Measurements from ENCODE around the gene VRK3.

The VRK3 gene

GRCh38 chr19:49954092-49954829, 70.9 kb downstream of the VRK3 start:
- no peak for TF ChIP-seq CTCF (IDR thresholded peaks at IDR 0.05; ENCODE audit: low read depth, low read length)
- in situ Hi-C loops (cut with HindIII; ENCODE audit: low sequenced_read_pairs): no loop called here
- no peak for DNase-seq (ENCODE audit: low read depth, low spot score)
- no peak overlapping the region for H3K4me3 ChIP-seq (ENCODE audit: low read depth, low read length)

GRCh38 chr19:49953416-49953815, 71.8 kb downstream of the VRK3 start:
- in situ Hi-C loops (cut with HindIII; ENCODE audit: low sequenced_read_pairs): no loop called here
- DNase-seq (ENCODE audit: low read depth, low spot score): no peak
- no peak overlapping the region for H3K4me3 ChIP-seq (ENCODE audit: low read depth, low read length)
- TF ChIP-seq CTCF (IDR thresholded peaks at IDR 0.05; ENCODE audit: low read depth, low read length): no peak

GRCh38 chr19:49952906-49953305, 72.3 kb downstream of the VRK3 start:
- no peak overlapping the region for H3K4me3 ChIP-seq (ENCODE audit: low read depth, low read length)
- TF ChIP-seq CTCF (IDR thresholded peaks at IDR 0.05; ENCODE audit: low read depth, low read length): no peak
- in situ Hi-C loops (cut with HindIII; ENCODE audit: low sequenced_read_pairs): no loop called here
- DNase-seq (ENCODE audit: low read depth, low spot score): no peak

GRCh38 chr19:49952479-49952836, 72.7 kb downstream of the VRK3 start:
- H3K4me3 ChIP-seq (ENCODE audit: low read depth, low read length): no peak overlapping the region
- no peak for TF ChIP-seq CTCF (IDR thresholded peaks at IDR 0.05; ENCODE audit: low read depth, low read length)
- in situ Hi-C loops (cut with HindIII; ENCODE audit: low sequenced_read_pairs): no loop called here
- no peak for DNase-seq (ENCODE audit: low read depth, low spot score)

GRCh38 chr19:49951806-49952478, 73.2 kb downstream of the VRK3 start:
- no peak for DNase-seq (ENCODE audit: low read depth, low spot score)
- H3K4me3 ChIP-seq (ENCODE audit: low read depth, low read length): no peak overlapping the region
- in situ Hi-C loops (cut with HindIII; ENCODE audit: low sequenced_read_pairs): no loop called here
- TF ChIP-seq CTCF (IDR thresholded peaks at IDR 0.05; ENCODE audit: low read depth, low read length): no peak

GRCh38 chr19:49950956-49951526, 74.1 kb downstream of the VRK3 start:
- no peak for DNase-seq (ENCODE audit: low read depth, low spot score)
- H3K4me3 ChIP-seq (ENCODE audit: low read depth, low read length): no peak overlapping the region
- TF ChIP-seq CTCF (IDR thresholded peaks at IDR 0.05; ENCODE audit: low read depth, low read length): no peak
- in situ Hi-C loops (cut with HindIII; ENCODE audit: low sequenced_read_pairs): no loop called here

All from astrocyte of the spinal cord (primary cell).